ENCODE data around the gene CDH20.
A peak's percentile ranks its signal among the peaks of the same experiment; 100 is the strongest.

Gene CDH20

GRCh38 chr18:61402726-61403125 lies 69.5 kb downstream of the CDH20 start:
- DNase-seq (ENCODE audit: insufficient read length, low spot score) (no peak), FAIRE-seq (no peak)
- TF ChIP-seq PAX5 (IDR thresholded peaks at IDR 0.05; ENCODE audit: insufficient read depth, low read length, severe bottlenecking), result no peak
- TF ChIP-seq TAF1 (IDR thresholded peaks at IDR 0.05; ENCODE audit: low read depth, low read length), result no peak
- TF ChIP-seq POLR2A (IDR thresholded peaks at IDR 0.05; ENCODE audit: low read depth, low read length), result no peak

DNA sequence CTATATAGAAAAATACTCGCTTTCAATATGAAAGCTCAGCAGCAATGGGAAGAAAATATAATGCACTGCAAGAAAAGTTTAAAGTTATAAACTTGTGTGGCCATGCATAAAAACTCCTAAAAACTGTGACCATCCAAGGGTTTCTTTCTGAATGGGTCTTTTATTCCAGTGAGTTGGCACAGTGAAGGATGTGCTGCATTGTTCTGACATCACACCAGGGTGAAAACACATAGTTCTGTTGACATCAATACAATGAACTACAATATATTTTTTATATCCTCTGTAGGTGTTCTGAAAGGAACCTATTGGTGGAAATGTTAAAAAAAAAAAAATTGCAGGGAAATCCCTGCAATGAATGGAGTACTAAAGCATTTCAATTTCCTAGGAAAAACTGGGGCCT lies 80.2 kb downstream of the CDH20 start:
- no peak for TF ChIP-seq SPI1 (IDR thresholded peaks at IDR 0.05; ENCODE audit: low read depth, low read length)
- no peak for TF ChIP-seq TAF1 (IDR thresholded peaks at IDR 0.05; ENCODE audit: low read depth, low read length)
- TF ChIP-seq POU2F2 (IDR thresholded peaks at IDR 0.05; ENCODE audit: low read depth, low read length), result no peak
- no peak for TF ChIP-seq PAX5 (IDR thresholded peaks at IDR 0.05; ENCODE audit: insufficient read depth, low read length, severe bottlenecking)
- TF ChIP-seq POLR2A (IDR thresholded peaks at IDR 0.05; ENCODE audit: low read depth, low read length), result no peak
- TF ChIP-seq POLR2AphosphoS5 (IDR thresholded peaks at IDR 0.05; ENCODE audit: low read depth, low read length), result no peak
- FAIRE-seq (no peak), DNase-seq (ENCODE audit: insufficient read length, low spot score) (no peak)

- FAIRE-seq, result no peak
- DNase-seq (ENCODE audit: insufficient read length, low spot score), result no peak
- TF ChIP-seq TAF1 (IDR thresholded peaks at IDR 0.05; ENCODE audit: low read depth, low read length) (no peak), SPI1 (IDR thresholded peaks at IDR 0.05; ENCODE audit: low read depth, low read length) (no peak), PAX5 (IDR thresholded peaks at IDR 0.05; ENCODE audit: insufficient read depth, low read length, severe bottlenecking) (no peak), POU2F2 (IDR thresholded peaks at IDR 0.05; ENCODE audit: low read depth, low read length) (no peak), POLR2A (IDR thresholded peaks at IDR 0.05; ENCODE audit: low read depth, low read length) (no peak)
Observed at GRCh38 chr18:61414086-61414485, 80.9 kb downstream of the CDH20 start.

DNA sequence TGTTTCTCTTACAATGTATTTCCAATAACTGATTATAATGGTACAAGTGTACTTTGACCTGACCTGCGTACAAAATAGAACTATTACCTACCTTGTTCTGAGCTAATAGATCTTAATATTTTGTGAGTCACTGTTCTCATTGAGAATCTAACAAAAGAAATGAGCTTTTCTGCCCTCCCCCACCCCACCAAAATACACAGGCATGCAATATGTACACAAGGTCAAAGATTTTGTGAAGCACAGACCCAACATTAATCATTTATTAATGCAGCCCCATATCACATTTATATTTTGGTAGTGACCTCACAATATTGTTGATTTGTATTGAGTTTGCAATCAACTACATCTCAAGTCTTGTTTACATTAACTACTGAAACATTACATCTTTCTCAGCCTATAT lies 86.5 kb downstream of the CDH20 start:
- FAIRE-seq, result no peak
- DNase-seq (ENCODE audit: insufficient read length, low spot score), result no peak
- TF ChIP-seq POLR2AphosphoS5 (IDR thresholded peaks at IDR 0.05; ENCODE audit: low read depth, low read length) (no peak), TAF1 (IDR thresholded peaks at IDR 0.05; ENCODE audit: low read depth, low read length) (no peak), PAX5 (IDR thresholded peaks at IDR 0.05; ENCODE audit: insufficient read depth, low read length, severe bottlenecking) (no peak), POU2F2 (IDR thresholded peaks at IDR 0.05; ENCODE audit: low read depth, low read length) (no peak), POLR2A (IDR thresholded peaks at IDR 0.05; ENCODE audit: low read depth, low read length) (no peak), SPI1 (IDR thresholded peaks at IDR 0.05; ENCODE audit: low read depth, low read length) (no peak)

- DNase-seq (ENCODE audit: insufficient read length, low spot score), result no peak
- no peak for FAIRE-seq
- TF ChIP-seq SPI1 (IDR thresholded peaks at IDR 0.05; ENCODE audit: low read depth, low read length), result no peak
Observed at GRCh38 chr18:61420218-61420885, 87.1 kb downstream of the CDH20 start.

DNA sequence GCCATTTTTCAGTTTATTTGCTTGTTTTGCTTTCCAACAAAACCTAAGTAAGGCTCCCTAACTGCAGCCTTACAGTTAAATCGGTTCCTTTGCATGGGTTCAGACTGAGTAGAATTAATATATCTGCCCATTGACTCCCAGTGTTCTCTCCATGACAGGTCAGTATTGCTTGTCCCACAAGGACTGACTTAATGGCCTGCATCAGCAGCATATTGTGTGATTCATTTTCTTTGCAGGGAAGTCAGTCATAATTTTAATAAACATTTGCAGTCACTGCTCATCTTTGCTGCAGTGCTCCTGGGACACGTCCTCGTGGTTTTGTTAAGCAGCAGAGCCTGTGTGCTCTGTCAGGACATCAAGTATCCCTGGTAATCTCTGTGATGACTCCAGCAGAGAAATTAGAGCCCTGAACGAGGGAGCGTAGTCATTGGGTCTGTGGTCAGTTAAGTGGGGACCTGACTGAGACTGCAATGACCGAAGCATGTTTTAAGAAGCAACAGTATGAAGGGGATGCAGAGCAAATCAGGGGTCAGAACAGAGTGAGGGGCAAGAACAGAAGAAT lies 93.3 kb downstream of the CDH20 start:
- DNase-seq (ENCODE audit: insufficient read length, low spot score), result no peak
- TF ChIP-seq POLR2AphosphoS5 (IDR thresholded peaks at IDR 0.05; ENCODE audit: low read depth, low read length) (no peak), POLR2A (IDR thresholded peaks at IDR 0.05; ENCODE audit: low read depth, low read length) (no peak), PAX5 (IDR thresholded peaks at IDR 0.05; ENCODE audit: insufficient read depth, low read length, severe bottlenecking) (no peak), SPI1 (IDR thresholded peaks at IDR 0.05; ENCODE audit: low read depth, low read length) (no peak), TAF1 (IDR thresholded peaks at IDR 0.05; ENCODE audit: low read depth, low read length) (no peak), POU2F2 (IDR thresholded peaks at IDR 0.05; ENCODE audit: low read depth, low read length) (no peak)
- no peak for FAIRE-seq

DNA sequence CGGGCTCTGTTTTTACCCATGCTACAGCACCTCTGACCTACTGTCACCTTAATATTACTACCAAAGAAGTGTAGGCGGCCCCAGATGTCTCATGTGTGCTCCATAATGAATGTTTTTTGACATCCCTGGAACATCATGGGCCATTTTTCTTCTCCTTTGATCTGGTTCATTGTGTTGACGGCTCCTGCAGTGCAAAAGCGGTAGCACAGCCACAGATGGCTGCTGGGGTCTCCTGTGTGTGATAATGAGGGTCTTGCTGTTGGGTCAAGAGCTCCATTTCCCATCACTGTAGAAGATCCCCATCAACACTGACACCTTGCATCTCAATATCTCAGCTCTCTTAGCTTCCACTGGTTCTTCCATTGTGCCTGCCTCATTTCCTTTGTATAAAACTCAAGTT lies 95.0 kb downstream of the CDH20 start:
- no peak for TF ChIP-seq TAF1 (IDR thresholded peaks at IDR 0.05; ENCODE audit: low read depth, low read length)
- no peak for TF ChIP-seq POLR2A (IDR thresholded peaks at IDR 0.05; ENCODE audit: low read depth, low read length)
- TF ChIP-seq PAX5 (IDR thresholded peaks at IDR 0.05; ENCODE audit: insufficient read depth, low read length, severe bottlenecking), result no peak
- TF ChIP-seq SPI1 (IDR thresholded peaks at IDR 0.05; ENCODE audit: low read depth, low read length), result no peak
- TF ChIP-seq POLR2AphosphoS5 (IDR thresholded peaks at IDR 0.05; ENCODE audit: low read depth, low read length), result no peak
- no peak for TF ChIP-seq POU2F2 (IDR thresholded peaks at IDR 0.05; ENCODE audit: low read depth, low read length)
- DNase-seq (ENCODE audit: insufficient read length, low spot score) (no peak), FAIRE-seq (no peak)

GRCh38 chr18:61432590-61432989 lies 99.4 kb downstream of the CDH20 start:
- no peak for FAIRE-seq
- DNase-seq (ENCODE audit: insufficient read length, low spot score), result no peak
- TF ChIP-seq POLR2AphosphoS5 (IDR thresholded peaks at IDR 0.05; ENCODE audit: low read depth, low read length) (no peak), PAX5 (IDR thresholded peaks at IDR 0.05; ENCODE audit: insufficient read depth, low read length, severe bottlenecking) (no peak)

- TF ChIP-seq POLR2A (IDR thresholded peaks at IDR 0.05; ENCODE audit: low read depth, low read length) (no peak), TAF1 (IDR thresholded peaks at IDR 0.05; ENCODE audit: low read depth, low read length) (no peak), SPI1 (IDR thresholded peaks at IDR 0.05; ENCODE audit: low read depth, low read length) (no peak), PAX5 (IDR thresholded peaks at IDR 0.05; ENCODE audit: insufficient read depth, low read length, severe bottlenecking) (no peak), POLR2AphosphoS5 (IDR thresholded peaks at IDR 0.05; ENCODE audit: low read depth, low read length) (no peak), POU2F2 (IDR thresholded peaks at IDR 0.05; ENCODE audit: low read depth, low read length) (no peak)
- FAIRE-seq, result peak; percentile 80
- peak; percentile 2 for DNase-seq (ENCODE audit: insufficient read length, low spot score)
Observed at GRCh38 chr18:61435064-61435652, 101.9 kb downstream of the CDH20 start.

DNA sequence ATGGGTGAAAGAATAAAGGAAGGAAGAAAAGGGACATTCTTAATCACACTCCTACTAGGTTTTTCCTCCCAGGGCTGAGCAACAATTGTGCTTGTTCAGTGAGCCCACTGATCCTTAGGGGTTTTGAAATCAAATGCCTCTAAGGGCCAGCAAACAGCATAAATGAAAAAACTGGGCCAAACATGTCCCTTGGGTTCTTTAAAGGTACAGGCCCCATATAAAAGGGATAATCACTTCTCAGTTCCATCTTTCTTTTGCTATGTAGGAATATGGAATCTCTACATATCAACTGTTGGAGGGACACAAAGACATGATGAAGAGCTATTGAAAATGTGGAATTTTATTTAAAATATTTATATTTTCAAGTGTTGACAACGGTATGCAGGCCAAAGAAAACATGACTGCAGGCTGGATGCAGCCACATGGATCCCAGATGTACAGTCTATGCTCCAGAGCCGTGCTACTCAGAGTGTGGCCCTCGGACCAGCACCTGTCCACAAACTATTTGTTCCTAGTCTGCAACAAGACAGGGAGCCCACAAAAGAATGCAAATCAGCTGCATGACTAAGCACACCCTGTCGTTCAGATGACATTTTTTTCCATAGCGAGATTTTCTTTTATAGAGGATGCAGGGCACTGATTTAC lies 110.0 kb downstream of the CDH20 start:
- TF ChIP-seq PAX5 (IDR thresholded peaks at IDR 0.05; ENCODE audit: insufficient read depth, low read length, severe bottlenecking), result no peak
- no peak for TF ChIP-seq SPI1 (IDR thresholded peaks at IDR 0.05; ENCODE audit: low read depth, low read length)
- TF ChIP-seq TAF1 (IDR thresholded peaks at IDR 0.05; ENCODE audit: low read depth, low read length), result no peak
- TF ChIP-seq POLR2AphosphoS5 (IDR thresholded peaks at IDR 0.05; ENCODE audit: low read depth, low read length), result no peak
- no peak for FAIRE-seq
- DNase-seq (ENCODE audit: insufficient read length, low spot score), result no peak
